Transverse colon (tissue), 3 donors: Measurements from ENCODE around the gene ZHX3.

ENCODE experiments used
- CTCF ChIP-seq, 5 experiments: fragments of 200-600 bp in 3 of 5; fragments of 450-650 bp in 2 of 5; sonication (generic) in 3 of 5; IDR thresholded peaks; 1 replicate in 2 of 5; 2 replicates in 3 of 5; pipeline ENCODE4 v1.5.1; 2016 to 2017; ENCODE audit warnings: antibody characterized with exemption in 5 of 5, inconsistent platforms in 3 of 5, mild to moderate bottlenecking in 2 of 5, moderate library complexity in 1 of 5
- EP300 ChIP-seq: sonication (generic); formaldehyde crosslinking; IDR thresholded peaks from one replicate; pipeline ENCODE4 v1.6.1; 2017; ENCODE audit warnings: antibody characterized with exemption, low read depth
- POLR2A ChIP-seq: fragments of 450-650 bp; IDR thresholded peaks from one replicate; pipeline ENCODE4 v1.6.1; 2016; ENCODE audit warnings: antibody characterized with exemption, mild to moderate bottlenecking, moderate library complexity

- TF ChIP-seq EP300: no peak
- TF ChIP-seq CTCF (IDR thresholded peaks at IDR 0.05): no peak
- TF ChIP-seq POLR2A: no peak
Observed at GRCh38 chr20:41330941-41331340, 13.4 kb upstream of the ZHX3 start.
